Pulmonary artery endothelial cell (primary cell): Measurements from ENCODE around the gene CHRNA5. TPM values are rescaled to one million over a fixed set of nuclear protein-coding genes. Genes with fewer than 3 reads are reported as not detected.
"Not testable (repeated sequence)": the region's sequence is repeated elsewhere in the genome, so short reads cannot be mapped to it uniquely, and the experiment has no call there.

ENCODE experiments used
- DNase-seq: peaks from one replicate; pipeline ENCODE4 v3.0.0-alpha.2; 2011; ENCODE audit warnings: low read depth, low spot score
- total RNA-seq: library from RNA; depleted of rRNA; stranded (reverse); fragments of >200 nt; gene quantifications from 2 replicates; pipeline ENCODE4 v1.2.3, GENCODE V29; 2014

The CHRNA5 gene
- total RNA-seq: 6.2 and 8.8 TPM in 2 replicates

DNA sequence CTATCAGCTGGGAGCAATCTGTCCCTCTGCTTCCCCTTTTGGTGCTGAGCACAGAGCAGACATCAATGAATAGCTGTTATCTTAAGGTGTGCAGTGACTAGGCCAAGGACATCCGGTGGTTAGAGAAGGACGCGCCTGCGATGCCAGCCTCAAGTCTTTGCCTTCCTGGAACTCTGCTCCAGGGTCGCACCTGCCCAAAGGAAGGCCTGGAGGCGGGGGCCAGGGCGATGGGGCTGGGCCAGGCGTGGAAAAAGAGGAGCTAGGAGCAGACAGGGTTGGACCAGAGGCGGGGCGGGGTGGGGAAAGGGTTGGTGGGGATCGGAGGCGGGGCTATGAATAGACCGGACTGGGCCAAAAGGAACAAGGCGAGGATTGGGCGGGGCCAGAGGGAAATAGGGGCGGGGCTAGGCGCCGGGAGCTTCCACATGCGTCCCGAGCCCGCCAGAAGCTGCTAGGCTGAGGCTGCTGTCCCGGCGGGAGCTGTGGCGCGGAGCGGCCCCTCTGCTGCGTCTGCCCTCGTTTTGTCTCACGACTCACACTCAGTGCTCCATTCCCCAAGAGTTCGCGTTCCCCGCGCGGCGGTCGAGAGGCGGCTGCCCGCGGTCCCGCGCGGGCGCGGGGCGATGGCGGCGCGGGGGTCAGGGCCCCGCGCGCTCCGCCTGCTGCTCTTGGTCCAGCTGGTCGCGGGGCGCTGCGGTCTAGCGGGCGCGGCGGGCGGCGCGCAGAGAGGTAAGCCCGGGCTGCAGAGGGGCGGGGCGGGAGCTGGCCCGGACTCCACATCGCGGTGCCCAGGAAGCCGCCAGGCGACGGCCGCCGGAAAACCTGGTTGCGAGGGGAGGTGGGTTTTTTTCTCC is at the start of gene CHRNA5:
Gene CHRNA5 (plus strand): TSS at position 424 of the 854 bp plus-strand sequence. CDS start 200 bp downstream, at position 624.
- DNase-seq: peak; percentile 27

DNA sequence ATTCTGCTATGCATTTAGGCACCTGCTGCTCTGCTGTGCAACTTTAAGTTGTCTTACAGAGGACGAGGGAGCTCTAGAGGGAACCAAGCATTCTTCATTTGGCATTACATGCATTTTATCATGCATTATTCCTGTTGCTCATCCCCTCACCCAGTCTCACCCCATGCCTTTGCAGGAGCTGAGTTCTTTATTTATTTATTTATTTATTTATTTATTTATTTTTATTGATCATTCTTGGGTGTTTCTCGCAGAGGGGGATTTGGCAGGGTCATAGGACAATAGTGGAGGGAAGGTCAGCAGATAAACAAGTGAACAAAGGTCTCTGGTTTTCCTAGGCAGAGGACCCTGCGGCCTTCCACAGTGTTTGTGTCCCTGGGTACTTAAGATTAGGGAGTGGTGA is 45.3 kb upstream of the CHRNA5 start:
- DNase-seq: not testable (repeated sequence)

DNA sequence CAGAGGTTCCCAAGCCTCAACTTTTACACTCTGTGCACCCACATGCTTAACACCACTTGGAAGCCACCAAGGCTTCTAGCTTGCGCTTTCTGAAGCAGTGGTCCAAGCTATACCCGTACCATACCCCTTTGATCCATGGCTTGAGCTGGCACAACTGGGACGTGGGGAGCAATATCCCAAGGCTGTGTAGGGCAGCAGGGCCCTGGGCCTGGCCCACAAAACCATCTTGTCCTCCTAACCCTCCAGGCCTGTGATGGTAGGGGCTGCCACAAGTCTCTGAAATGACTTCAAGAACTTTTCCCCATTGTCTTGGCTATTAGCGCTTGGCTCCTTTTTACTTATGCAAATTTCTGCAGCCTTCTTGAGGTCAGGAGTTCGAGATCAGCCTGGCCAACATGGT is 41.1 kb upstream of the CHRNA5 start:
- DNase-seq: no peak

DNA sequence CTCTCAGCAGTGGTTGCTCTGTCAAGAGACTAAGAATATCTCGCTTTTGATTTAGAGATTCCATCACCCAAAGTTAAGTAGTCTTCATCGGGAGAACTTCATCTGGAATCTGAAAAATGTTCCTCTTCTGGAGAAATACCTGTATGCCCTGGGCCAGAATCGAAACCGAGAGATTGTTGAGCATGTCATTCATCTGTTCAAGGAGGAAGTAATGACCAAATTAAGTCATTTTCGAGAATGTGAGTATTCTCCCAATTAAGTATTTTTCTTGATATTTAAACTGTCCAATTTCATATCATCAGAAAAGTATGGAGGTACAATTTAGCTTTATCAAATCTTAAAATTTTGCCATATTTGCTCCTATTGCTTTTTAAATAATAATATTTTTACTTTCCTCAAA is 38.0 kb upstream of the CHRNA5 start:
- no peak for DNase-seq

DNA sequence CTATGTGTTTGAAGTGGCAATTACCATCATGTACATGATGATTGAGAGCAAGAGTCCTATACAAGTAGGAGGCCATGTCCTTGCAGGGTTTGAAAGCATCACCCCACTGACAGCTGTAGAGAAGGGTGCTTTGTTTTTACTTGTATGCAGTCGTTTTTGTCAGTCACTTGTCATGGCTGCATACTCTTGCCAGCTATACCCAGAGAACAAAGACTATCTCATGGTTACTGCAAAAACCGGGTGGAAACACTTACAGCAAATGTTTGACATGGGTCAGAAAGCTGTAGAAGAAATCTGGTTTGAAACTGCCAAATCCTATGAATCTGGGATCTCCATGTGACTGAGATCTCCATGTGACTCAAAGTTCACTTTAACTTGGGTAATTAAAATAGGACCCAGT is 32.0 kb upstream of the CHRNA5 start:
- no peak for DNase-seq

DNA sequence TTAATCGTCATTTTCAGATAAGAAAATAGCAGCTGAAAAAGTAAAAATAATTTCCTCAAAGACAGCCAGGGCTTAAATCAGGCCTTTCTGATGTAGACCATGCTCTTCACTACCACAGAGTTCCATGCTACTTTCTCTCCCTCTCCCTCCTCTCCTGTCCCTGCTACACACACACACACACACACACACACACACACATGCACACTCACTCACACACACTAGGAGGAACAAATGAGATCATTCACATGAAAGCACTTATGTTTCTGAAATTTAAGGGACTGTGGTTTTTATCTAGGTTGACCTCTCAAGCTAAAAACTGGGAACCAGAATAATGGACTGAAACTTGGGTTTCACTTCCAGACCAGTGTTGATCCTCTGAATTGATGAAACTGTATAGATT is 29.2 kb upstream of the CHRNA5 start:
- DNase-seq: no peak

DNA sequence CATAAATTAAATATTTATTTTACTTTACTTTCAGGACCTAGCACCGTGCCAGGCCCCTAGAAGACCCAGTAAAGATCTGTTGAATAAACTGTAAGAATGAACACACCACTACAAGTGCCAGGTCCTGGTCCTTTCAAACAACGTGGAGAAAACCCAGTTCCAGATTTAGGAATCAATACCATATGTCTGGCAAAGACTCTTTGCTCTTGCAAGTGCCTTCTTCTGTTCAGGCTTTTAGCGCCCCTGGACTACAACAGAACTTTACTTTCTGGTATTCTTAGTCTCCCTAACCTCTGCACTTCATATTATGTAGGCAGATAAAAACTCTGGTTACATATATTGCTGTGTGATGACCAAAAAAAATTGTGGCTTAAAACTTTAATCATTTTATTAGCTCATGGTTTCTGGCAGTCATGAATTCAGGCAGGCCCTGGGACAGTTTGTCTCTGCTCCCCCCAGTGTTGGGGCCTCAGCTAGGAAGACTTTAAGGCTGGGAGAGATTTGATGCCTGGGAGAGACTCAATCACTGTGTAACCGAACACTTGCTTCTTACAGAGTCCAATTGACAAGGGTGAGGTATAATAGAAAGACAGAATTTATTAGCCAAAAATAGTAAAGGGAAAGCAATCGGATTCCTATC is 27.9 kb upstream of the CHRNA5 start:
- DNase-seq: no peak

DNA sequence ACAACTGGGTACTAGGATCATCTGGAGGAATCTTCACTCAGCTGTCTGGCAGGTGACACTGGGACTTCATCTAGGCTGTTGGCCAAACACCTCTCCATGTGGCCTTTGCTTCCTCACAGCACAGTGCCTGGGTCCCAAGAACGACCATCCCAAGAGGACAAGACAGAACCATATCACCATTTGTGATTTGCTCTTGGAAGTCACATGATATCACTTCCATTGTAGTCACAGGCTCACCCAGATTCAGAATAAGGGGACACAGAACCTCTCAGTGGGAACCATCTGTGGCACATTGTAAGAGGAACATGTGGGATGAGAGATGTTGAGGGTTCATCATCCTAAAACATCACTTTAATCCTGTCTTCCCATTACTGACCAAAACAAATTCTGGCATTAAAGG is 27.0 kb upstream of the CHRNA5 start:
- no peak for DNase-seq

DNA sequence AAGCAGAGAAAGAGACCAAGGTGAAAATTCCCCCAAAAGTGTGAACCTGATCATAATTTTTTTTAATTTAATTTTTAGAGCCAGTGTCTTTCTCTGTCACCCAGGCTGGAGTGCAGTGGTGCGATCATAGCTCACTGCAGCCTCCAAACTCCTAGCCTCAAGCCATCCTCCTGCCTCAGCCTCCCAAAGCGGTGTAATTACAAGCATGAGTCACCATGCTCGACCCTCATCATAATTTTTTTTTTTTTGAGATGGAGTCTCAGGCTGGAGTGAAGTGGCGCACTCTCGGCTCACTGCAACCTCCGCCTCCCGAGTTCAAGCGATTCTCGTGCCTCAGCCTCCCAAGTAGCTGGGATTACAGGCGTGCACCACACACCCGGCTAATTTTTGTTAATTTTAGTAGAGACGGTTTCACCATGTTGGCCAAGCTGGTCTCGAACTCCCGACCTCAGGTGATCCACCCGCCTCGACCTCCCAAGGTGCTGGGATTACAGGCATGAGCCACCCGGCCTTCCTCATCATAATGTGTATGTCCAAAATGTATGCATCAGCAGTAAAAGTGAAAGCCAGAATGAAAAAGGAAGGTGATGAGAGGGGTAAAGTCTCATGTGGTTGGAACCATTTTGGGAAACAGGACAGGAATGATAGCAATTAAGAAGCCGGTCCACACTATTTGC is 25.7 kb upstream of the CHRNA5 start:
- DNase-seq: not testable (repeated sequence)

DNA sequence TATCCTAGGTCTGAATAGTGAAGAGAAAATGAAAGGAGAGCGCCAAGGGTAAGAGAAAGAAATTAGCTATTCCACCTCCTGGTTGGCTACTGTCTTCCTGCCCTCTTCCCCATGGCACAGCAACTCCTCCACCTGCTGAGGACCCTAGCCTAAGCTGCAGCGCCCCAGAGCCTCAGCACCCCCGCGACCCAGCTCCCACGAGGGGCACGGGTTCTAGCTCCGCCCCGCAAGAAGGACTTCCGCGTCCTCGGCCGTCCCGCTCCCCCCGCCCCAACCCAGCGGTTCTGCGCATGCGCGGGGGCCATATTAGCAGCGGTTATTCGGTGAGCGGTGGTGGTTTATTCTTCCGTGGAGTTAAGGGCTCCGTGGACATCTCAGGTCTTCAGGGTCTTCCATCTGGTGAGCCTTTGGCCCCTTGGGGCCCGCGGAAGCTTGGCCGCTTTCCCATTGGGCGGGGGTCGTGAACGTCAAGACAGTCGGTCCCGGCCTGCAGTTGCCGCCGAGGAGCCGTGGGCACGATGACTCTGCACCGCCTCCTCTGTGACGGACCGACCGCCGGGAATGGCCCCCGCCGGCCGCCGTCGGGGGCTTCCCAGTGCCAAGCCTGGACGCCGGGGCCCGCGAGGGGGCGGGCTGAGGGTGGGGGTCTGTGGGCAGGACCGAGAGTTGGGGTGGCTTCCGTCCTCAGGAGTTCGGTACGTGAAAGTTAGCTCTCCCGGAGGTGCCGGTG is 25.0 kb upstream of the CHRNA5 start, which contains the start of gene PSMA4:
Gene PSMA4 (plus strand): TSS at position 304 of the 730 bp plus-strand sequence. CDS start 1,484 bp downstream, outside the sequence.
- DNase-seq: peak; percentile 41

DNA sequence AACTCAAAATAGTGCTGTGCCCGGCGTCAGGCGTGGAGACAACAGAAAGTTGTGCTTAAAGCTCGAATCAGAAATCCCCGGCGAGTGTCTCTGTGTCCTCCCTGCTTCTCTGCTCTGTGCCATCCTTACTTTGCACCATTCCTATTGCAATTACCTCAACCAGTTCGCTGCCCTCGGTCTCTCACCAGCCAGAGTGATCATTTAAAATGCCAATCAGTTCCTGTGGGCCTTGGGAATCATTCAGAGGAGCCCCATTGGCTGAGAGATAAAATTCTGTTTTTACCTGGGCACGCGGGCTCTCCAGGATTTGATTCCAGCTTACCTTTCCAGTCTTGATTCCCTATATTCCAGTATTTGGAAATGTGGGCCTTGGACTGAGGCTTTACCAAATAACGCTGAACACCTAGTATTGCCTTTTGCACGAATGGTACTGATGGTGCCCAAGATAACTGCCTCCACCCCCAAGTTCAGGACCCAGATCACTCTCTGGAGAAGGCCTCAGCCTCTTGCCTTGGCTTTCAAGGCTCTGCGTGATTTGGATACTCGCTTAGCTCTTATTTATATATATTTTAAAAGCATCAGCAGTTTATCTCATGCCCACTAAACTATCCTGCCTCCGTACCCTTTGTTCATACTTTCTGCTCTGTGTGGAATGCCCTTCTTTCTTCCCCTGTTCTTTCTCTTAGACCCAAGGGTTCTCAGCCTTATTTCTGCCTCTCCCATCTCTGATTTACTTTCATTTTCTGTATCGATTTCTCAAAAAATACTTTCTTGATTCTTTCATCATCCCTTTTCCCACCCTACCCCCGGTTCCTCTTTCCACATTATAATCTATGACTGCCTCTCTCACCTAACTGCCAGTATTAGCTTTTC is 24.2 kb upstream of the CHRNA5 start:
- DNase-seq: no peak

DNA sequence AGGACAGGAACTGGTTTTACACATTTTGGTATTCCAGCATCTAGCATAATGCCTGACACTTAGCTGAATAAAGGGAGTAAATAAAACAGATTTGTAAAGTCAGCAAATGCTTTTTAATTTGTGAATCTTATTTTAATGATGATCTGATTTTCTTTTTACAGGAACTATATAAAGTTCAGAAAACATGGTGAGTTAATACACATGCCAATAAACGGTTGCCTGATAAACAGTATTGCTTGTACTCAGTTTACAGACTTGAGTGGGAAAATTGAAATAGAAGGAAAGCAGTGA is 23.6 kb upstream of the CHRNA5 start:
- no peak for DNase-seq

DNA sequence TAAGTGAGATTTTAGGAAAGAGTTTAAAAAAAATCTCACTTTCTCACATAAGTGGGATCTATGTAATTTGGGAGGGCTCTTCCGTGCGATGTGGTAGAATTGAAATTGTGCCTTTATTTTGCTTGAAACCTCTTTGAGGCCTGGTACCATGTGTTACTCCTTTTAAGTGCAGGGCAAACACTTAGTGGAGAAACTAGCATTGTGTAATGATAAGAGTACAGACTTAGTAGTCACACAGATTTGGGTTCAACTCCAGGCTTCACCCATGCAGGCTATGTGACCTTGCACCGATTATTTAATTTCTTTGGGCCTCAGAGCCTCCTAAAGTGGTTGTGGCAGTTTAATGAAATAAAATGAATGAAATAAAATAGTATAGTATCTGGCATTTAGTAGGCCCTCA is 22.7 kb upstream of the CHRNA5 start:
- DNase-seq: no peak

DNA sequence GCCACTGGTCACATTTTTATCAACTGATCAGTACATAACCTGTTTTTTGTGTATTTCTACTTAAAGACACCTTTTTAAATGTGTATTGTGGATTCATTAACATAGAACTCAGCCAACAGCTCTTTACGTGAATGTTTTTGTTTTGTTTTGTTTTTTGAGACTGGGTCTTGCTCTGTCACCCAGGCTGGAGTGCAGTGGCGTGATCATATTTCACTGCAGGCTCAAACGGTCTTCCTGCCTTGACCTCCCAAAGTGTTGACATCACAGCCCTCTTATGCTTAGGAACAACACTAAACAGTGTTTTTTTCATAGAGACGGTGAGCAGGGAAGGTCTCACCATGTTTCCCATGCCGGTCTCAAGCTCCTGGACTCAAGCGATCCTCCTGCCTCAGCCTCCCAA is 15.1 kb upstream of the CHRNA5 start:
- no peak for DNase-seq

DNA sequence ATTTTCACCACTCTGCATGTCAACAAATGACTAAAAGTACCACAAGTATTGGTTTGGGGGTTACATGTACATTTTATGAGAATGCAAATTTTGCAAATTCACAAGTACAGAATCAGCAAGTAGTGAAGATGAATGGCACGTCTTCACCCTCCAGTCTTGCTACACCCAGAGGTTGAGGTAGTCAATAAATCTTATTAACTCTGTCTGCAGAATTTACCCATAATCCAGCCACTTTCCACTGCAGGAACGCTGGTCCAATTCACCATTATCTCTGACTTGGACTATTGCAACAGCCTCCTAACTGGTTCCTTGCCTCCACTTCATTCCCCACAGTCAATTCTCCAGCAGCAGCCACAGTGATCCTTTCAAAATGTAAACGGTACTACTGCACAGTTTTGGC is 14.5 kb upstream of the CHRNA5 start:
- no peak for DNase-seq

DNA sequence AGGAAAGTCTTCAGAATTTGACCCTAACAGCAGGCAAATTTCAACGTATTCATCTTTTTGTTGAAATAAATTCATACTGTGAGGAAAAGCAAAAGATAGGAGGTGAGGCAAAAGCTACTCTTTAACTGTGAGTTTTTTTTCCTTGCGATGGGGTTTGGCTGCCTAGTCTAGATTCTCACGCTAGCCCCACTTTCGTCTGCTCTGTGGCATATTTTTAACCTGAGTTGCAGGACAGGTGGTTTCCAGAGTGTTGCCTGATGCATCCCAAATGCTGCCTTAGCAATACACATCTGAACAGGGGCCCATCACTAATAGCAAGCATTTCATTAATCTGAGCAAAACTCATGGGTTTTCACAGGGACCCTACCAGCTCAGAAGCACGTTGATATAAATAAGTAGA is 13.4 kb upstream of the CHRNA5 start:
- no peak for DNase-seq

DNA sequence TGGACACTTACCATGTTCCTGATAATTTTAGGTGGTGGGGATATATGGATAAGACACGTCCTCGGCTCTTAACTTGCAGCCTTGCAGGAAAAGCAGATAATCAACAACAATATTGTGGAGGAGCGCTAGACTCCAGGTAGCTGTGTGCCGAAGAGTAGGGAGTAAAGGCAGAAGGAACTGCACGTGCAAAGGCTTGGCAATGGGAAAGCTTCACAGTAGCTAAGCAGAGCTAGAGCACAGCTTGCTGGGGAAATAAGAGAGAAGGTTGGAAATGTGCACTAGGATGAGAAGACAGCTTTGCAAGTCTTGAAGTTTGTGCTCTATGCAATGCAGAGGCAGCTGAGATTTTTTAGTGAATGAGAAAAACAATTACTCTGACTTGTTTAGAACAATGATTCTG is 12.7 kb upstream of the CHRNA5 start:
- DNase-seq: no peak

DNA sequence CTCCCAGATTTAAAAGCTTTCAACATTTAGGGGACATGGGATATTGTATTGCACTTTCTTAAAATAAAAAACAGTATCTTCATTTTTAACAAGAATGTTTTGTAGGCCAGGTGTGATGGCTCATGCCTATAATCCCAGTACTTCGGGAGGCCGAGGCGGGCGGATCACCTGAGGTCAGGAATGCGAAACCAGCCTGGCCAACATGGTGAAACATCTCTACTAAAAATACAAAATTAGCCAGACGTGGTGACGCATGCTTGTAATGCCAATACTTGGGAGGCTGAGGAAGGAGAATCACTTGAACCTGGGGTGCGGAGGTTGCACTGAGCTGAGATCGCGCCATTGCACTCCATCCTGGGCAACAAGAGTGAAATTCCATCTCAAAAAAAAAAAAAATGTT is 5.1 kb upstream of the CHRNA5 start:
- not testable (repeated sequence) for DNase-seq

DNA sequence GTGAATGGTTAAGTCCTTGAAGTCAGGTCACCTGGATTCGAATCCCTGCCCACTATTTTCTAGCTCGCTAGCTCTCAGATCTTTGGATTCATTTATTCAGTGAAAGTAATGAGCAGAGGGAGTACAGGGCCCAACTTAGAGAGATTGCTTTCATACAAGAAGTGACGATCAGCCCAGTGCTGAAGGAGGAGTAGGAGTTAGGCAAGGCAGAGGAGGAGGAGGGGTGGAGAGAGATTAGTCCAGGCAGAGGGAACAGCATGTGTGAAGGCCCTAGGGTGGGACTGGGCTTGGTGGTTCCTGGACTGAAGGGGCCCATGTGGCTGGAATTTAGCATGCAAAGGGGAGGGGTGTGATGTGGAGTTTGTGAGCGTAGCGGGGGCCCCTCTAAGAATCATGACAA is 3.8 kb upstream of the CHRNA5 start:
- no peak for DNase-seq

DNA sequence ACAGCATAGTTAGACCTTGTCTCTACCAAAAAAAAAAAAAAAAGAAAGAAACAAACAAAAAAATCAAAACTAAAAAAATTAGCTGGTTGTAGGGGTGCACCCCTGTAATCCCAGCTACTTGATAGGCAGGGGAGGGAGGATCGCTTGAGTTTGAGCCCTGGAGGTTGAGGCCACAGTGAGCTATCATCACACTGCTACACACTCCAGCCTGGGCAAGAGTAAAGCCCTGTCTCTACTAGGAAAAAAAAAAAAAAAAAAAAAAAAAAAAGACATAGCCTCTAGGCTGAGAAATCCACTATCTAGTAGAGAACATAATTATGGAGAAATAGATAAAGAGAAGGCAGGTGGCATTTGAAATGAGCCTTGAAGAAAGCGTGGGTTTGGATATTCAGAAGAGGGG is 2.2 kb upstream of the CHRNA5 start:
- DNase-seq: no peak

DNA sequence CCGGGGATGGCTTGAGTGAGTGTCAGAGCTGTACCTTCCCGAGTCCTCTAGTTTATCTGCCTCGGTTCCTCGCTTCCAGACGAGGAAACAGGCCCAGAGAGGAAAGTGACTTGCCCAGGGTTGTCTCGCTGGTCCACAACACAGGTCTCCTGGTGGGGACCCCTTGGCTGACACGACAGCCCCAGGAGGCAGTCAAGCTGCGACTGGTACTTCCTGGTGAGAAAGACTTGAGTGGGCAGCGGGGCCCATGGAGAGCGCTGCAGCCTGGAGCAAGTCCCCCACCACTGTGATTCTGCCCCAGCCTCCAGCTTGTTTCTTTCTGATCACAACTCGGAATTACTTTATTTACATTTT is 600 bp upstream of the CHRNA5 start:
- DNase-seq: no peak
